ENCODE measurements around the gene WWOX. TPM values are rescaled to one million over a fixed set of nuclear protein-coding genes. Genes with fewer than 3 reads are reported as not detected.

WWOX gene
- total RNA-seq, 1 experiment from 2014 or later = 28.3 TPM

DNA sequence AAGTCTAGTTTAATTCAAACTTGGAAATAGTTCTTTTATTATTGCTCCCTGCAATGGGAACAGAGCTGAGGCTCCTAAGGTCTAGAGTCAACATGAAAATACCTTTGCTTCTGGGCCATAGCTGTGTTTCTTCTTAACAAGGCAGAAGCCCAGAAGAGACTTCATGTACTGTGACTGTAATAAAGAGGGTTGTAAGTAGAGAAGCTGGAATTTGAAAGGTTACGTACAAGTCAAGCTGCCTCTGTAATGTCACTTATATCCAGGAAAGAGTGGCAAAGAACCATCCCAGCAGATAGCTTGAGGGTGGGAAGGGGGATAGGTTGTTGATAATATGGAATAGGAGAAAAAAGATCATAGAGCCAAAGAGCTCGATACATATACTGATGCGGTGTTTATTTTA, 248.6 kb downstream of the WWOX start:
- intact Hi-C loops (cut with micrococcal nuclease) = no loop called here
- no peaks in the 10 kb centered on the region for H3K27me3 ChIP-seq (ENCODE audit: low read length)
- H3K79me2 ChIP-seq (ENCODE audit: low read length) = no peaks in the 10 kb centered on the region
- no peak overlapping the region for H3K4me3 ChIP-seq (ENCODE audit: low read length)
- DNase-seq = no peak
- H4K20me1 ChIP-seq (ENCODE audit: low read length) = no peaks in the 10 kb centered on the region
- no peak overlapping the region for H3K9ac ChIP-seq (ENCODE audit: low read length)
- ChIA-PET POLR2A (ENCODE audit: unreplicated experiment) (no interaction called here), CTCF (no interaction called here)
- no peak overlapping the region for H3K27ac ChIP-seq (ENCODE audit: low read length)
- H3K4me1 ChIP-seq (ENCODE audit: insufficient read depth, low read length) = no peaks in the 10 kb centered on the region
- H3K9me2 ChIP-seq (replicated peaks; ENCODE audit: low read length) = no peaks in the 10 kb centered on the region
- no peaks in the 10 kb centered on the region for H3K36me3 ChIP-seq (ENCODE audit: low read depth, low read length)
- ATAC-seq = no peak
- H2AFZ ChIP-seq (ENCODE audit: low read length) = no peak overlapping the region
- no peak overlapping the region for H3K4me2 ChIP-seq (ENCODE audit: low read length)
- no peaks in the 10 kb centered on the region for H3F3A ChIP-seq (ENCODE audit: low read length, unreplicated experiment)
- BruUV-seq (replicated peaks) = no TSS peak
- TF ChIP-seq, protein P1, sequence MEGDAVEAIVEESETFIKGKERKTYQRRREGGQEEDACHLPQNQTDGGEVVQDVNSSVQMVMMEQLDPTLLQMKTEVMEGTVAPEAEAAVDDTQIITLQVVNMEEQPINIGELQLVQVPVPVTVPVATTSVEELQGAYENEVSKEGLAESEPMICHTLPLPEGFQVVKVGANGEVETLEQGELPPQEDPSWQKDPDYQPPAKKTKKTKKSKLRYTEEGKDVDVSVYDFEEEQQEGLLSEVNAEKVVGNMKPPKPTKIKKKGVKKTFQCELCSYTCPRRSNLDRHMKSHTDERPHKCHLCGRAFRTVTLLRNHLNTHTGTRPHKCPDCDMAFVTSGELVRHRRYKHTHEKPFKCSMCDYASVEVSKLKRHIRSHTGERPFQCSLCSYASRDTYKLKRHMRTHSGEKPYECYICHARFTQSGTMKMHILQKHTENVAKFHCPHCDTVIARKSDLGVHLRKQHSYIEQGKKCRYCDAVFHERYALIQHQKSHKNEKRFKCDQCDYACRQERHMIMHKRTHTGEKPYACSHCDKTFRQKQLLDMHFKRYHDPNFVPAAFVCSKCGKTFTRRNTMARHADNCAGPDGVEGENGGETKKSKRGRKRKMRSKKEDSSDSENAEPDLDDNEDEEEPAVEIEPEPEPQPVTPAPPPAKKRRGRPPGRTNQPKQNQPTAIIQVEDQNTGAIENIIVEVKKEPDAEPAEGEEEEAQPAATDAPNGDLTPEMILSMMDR (conservative IDR thresholded peaks at IDR 0.05; ENCODE audit: low read depth, low read length) = no peak
- TF ChIP-seq EZH2phosphoT487 (IDR thresholded peaks at IDR 0.05; ENCODE audit: borderline replicate concordance, low read length) (no peak), EZH2 (IDR thresholded peaks at IDR 0.05; ENCODE audit: low read length, unreplicated experiment) (no peak)
- H3K9me3 ChIP-seq (ENCODE audit: low read length) = no peaks in the 10 kb centered on the region

DNA sequence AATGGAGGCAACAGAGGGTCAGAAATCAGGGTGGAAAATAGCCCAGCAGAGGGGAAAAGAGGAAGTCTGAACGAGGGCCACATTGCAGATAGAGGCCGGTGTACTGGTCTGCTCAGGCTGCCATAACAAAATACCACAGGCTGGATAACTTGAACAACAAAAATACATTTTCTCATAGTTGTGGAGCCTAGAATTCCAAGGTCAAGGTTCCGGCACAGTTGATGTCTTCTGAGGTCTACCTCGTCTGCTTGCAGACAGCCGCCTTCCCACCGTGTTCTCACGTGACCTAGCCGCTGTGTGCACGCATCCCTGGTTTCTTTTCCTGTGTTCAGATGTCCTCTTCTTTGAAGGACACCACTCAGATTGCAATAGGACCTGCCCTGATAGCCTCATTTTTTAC, 249.4 kb downstream of the WWOX start:
- H4K20me1 ChIP-seq (ENCODE audit: low read length) = no peaks in the 10 kb centered on the region
- H3K36me3 ChIP-seq (ENCODE audit: low read depth, low read length) = no peaks in the 10 kb centered on the region
- H3K4me2 ChIP-seq (ENCODE audit: low read length) = no peak overlapping the region
- H3K9ac ChIP-seq (ENCODE audit: low read length) = no peak overlapping the region
- no peaks in the 10 kb centered on the region for H3K27me3 ChIP-seq (ENCODE audit: low read length)
- no peak for ATAC-seq
- BruUV-seq (replicated peaks) = no TSS peak
- no peaks in the 10 kb centered on the region for H3K4me1 ChIP-seq (ENCODE audit: insufficient read depth, low read length)
- H3K9me3 ChIP-seq (ENCODE audit: low read length) = no peaks in the 10 kb centered on the region
- CTCF ChIA-PET = no interaction called here
- no peaks in the 10 kb centered on the region for H3F3A ChIP-seq (ENCODE audit: low read length, unreplicated experiment)
- intact Hi-C loops (cut with micrococcal nuclease) = no loop called here
- no peak overlapping the region for H3K27ac ChIP-seq (ENCODE audit: low read length)
- H3K4me3 ChIP-seq (ENCODE audit: low read length) = no peak overlapping the region
- no peaks in the 10 kb centered on the region for H3K9me2 ChIP-seq (replicated peaks; ENCODE audit: low read length)
- POLR2A ChIA-PET (ENCODE audit: unreplicated experiment) = no interaction called here
- H3K79me2 ChIP-seq (ENCODE audit: low read length) = no peaks in the 10 kb centered on the region
- H2AFZ ChIP-seq (ENCODE audit: low read length) = no peak overlapping the region
- no peak for DNase-seq
- TF ChIP-seq EZH2 (IDR thresholded peaks at IDR 0.05; ENCODE audit: low read length, unreplicated experiment) (no peak), EZH2phosphoT487 (IDR thresholded peaks at IDR 0.05; ENCODE audit: borderline replicate concordance, low read length) (no peak)
- TF ChIP-seq, protein P1 (conservative IDR thresholded peaks at IDR 0.05; ENCODE audit: low read depth, low read length) = no peak

DNA sequence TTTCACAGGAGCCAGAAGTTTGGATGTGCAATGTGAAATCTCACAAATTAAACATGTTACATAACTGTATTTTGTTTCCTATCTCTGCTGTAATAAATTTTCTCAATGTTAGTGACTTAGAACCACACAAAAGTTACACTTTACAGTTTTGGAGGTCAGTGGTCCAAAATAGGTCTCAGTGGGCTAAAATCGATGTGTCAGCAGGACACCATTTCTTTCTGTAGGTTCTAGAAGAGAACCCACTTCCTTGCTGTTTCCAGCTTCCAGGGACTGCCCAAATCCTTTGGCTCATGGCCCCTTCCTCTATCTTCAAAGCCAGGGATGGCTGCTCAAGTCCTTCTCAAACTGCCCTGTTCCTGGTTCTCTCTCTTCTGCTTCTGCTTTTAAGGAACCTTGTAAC, 252.7 kb downstream of the WWOX start:
- DNase-seq (no peak), ATAC-seq (no peak)
- Histone ChIP-seq H3F3A (ENCODE audit: low read length, unreplicated experiment) (no peaks in the 10 kb centered on the region), H3K4me3 (ENCODE audit: low read length) (no peak overlapping the region), H3K27me3 (ENCODE audit: low read length) (no peaks in the 10 kb centered on the region), H3K9ac (ENCODE audit: low read length) (no peak overlapping the region), H3K36me3 (ENCODE audit: low read depth, low read length) (no peaks in the 10 kb centered on the region), H3K4me1 (ENCODE audit: insufficient read depth, low read length) (no peaks in the 10 kb centered on the region), H2AFZ (ENCODE audit: low read length) (no peak overlapping the region), H4K20me1 (ENCODE audit: low read length) (no peaks in the 10 kb centered on the region), H3K4me2 (ENCODE audit: low read length) (no peak overlapping the region), H3K79me2 (ENCODE audit: low read length) (no peaks in the 10 kb centered on the region), H3K27ac (ENCODE audit: low read length) (no peak overlapping the region), H3K9me2 (replicated peaks; ENCODE audit: low read length) (no peaks in the 10 kb centered on the region), H3K9me3 (ENCODE audit: low read length) (no peaks in the 10 kb centered on the region)
- CTCF ChIA-PET = no interaction called here
- intact Hi-C loops (cut with micrococcal nuclease) = no loop called here
- TF ChIP-seq EZH2 (IDR thresholded peaks at IDR 0.05; ENCODE audit: low read length, unreplicated experiment) (no peak), EZH2phosphoT487 (IDR thresholded peaks at IDR 0.05; ENCODE audit: borderline replicate concordance, low read length) (no peak)
- TF ChIP-seq, protein P1 (conservative IDR thresholded peaks at IDR 0.05; ENCODE audit: low read depth, low read length) = no peak
- no TSS peak for BruUV-seq (replicated peaks)
- POLR2A ChIA-PET (ENCODE audit: unreplicated experiment) = no interaction called here
